Neural cell (in vitro differentiated cells): ENCODE results near the gene NRL. TPM values are rescaled to one million over a fixed set of nuclear protein-coding genes. Genes with fewer than 3 reads are reported as not detected.

Source experiments
- H2AFZ ChIP-seq: fragments of 200-600, 300-800 bp; sonication (generic), shearing (Covaris generic); 2 replicates; pipeline ENCODE4 v1.6.0; 2014; ENCODE audit warnings: low read depth, mild to moderate bottlenecking, antibody characterized with exemption, low read length, moderate library complexity
- H3F3A ChIP-seq: fragments of 200-600 bp; shearing (Covaris generic); 2 replicates; pipeline ENCODE4 v1.6.1; 2016; ENCODE audit warnings: mild to moderate bottlenecking, moderate library complexity, mixed read lengths, antibody characterized with exemption, low read length; ENCODE audit not compliant: insufficient read depth, poor library complexity, severe bottlenecking
- H3K27ac ChIP-seq: fragments of 200-600, 300-800 bp; sonication (generic), shearing (Covaris generic); 2 replicates; pipeline ENCODE4 v1.5.1; 2014; ENCODE audit warnings: mild to moderate bottlenecking, low read length, moderate library complexity
- H3K27me3 ChIP-seq: fragments of 300-800, 200-600 bp; sonication (generic), shearing (Covaris generic); 2 replicates; pipeline ENCODE4 v1.6.0; 2014; ENCODE audit warnings: mild to moderate bottlenecking, low read depth, low read length, moderate library complexity; ENCODE audit not compliant: insufficient read depth
- H3K36me3 ChIP-seq: fragments of 300-800, 200-600 bp; sonication (generic), shearing (Covaris generic); 2 replicates; pipeline ENCODE4 v1.5.1; 2014; ENCODE audit warnings: mild to moderate bottlenecking, antibody characterized with exemption, low read length, moderate library complexity; ENCODE audit not compliant: insufficient read depth
- H3K4me2 ChIP-seq: fragments of 300-800, 200-600 bp; sonication (generic), shearing (Covaris generic); 2 replicates; pipeline ENCODE4 v1.6.0; 2014; ENCODE audit warnings: mild to moderate bottlenecking, low read length
- H3K4me3 ChIP-seq: fragments of 300-800, 200-600 bp; sonication (generic), shearing (Covaris generic); 2 replicates; pipeline ENCODE4 v1.5.1; 2014; ENCODE audit warnings: mild to moderate bottlenecking, low read length, moderate library complexity
- H3K79me2 ChIP-seq: fragments of 200-600 bp; shearing (Covaris generic); replicated peaks from 2 replicates; pipeline ENCODE4 v1.6.0; 2014; ENCODE audit warnings: mild to moderate bottlenecking, low read length, moderate library complexity; ENCODE audit not compliant: insufficient read depth
- H3K9ac ChIP-seq: fragments of 300-800, 200-600 bp; sonication (generic), shearing (Covaris generic); 2 replicates; pipeline ENCODE4 v1.6.1; 2016; ENCODE audit warnings: mild to moderate bottlenecking, low read length, mixed read lengths
- H3K9me2 ChIP-seq: fragments of 200-600 bp; shearing (Covaris generic); 2 replicates; pipeline ENCODE4 v1.6.1; 2016; ENCODE audit warnings: mild to moderate bottlenecking, low read length, mixed read lengths; ENCODE audit not compliant: insufficient read depth
- H3K9me3 ChIP-seq: fragments of 200-600, 300-800 bp; sonication (generic), shearing (Covaris generic); 2 replicates; pipeline ENCODE4 v1.6.1; 2016; ENCODE audit warnings: mild to moderate bottlenecking, mixed run types, low read length, moderate library complexity, mixed read lengths
- H4K20me1 ChIP-seq: fragments of 200-600 bp; shearing (Covaris generic); 2 replicates; pipeline ENCODE4 v1.6.1; 2016; ENCODE audit warnings: mild to moderate bottlenecking, mixed run types; ENCODE audit not compliant: insufficient read depth
- EP300 ChIP-seq: fragments of 450-650 bp; conservative IDR thresholded peaks from 2 replicates; pipeline ENCODE4 v1.6.1; 2014; ENCODE audit warnings: antibody characterized with exemption, mild to moderate bottlenecking, moderate library complexity; ENCODE audit not compliant: poor library complexity, severe bottlenecking
- EZH2 ChIP-seq: fragments of 200-600, 300-800 bp; shearing (Covaris generic), sonication (generic); IDR thresholded peaks from 2 replicates; pipeline ENCODE4 v1.6.1; 2014; ENCODE audit warnings: antibody characterized with exemption, low read length, borderline replicate concordance, mild to moderate bottlenecking; ENCODE audit not compliant: insufficient read depth, poor library complexity, severe bottlenecking
- MXI1 ChIP-seq: fragments of 450-650 bp; conservative IDR thresholded peaks from 2 replicates; pipeline ENCODE4 v1.6.1; 2014; ENCODE audit warnings: antibody characterized with exemption, mild to moderate bottlenecking; ENCODE audit not compliant: poor library complexity, severe bottlenecking
- POLR2AphosphoS5 ChIP-seq: IDR thresholded peaks from 2 replicates; pipeline ENCODE4 v1.6.1; 2012
- RAD21 ChIP-seq: fragments of 450-650 bp; conservative IDR thresholded peaks from 2 replicates; pipeline ENCODE4 v1.6.1; 2014; ENCODE audit warnings: antibody characterized with exemption, mild to moderate bottlenecking, moderate library complexity
- SMC3 ChIP-seq: fragments of 450-650 bp; conservative IDR thresholded peaks from 2 replicates; pipeline ENCODE4 v1.6.1; 2014; ENCODE audit warnings: antibody characterized with exemption, mild to moderate bottlenecking, moderate library complexity; ENCODE audit not compliant: poor library complexity
- TAF1 ChIP-seq: IDR thresholded peaks from 2 replicates; pipeline ENCODE4 v1.6.1; 2012; ENCODE audit warnings: low read depth
- polyA plus RNA-seq: library from polyadenylated mRNA; depleted of rRNA; stranded (reverse); fragments of >200 nt; gene quantifications from 2 replicates; pipeline ENCODE4 v1.2.3, GENCODE V29; 2014
- TF ChIP-seq, protein P1 (sequence below): IDR thresholded peaks from 2 replicates; pipeline ENCODE4 v1.6.1; 2012; ENCODE audit warnings: borderline replicate concordance
- TF ChIP-seq, protein P2 (sequence below): fragments of 450-650 bp; IDR thresholded peaks from 2 replicates; pipeline ENCODE4 v1.5.1; 2014; ENCODE audit warnings: antibody characterized with exemption, mild to moderate bottlenecking, moderate library complexity; ENCODE audit not compliant: poor library complexity, severe bottlenecking

The NRL gene
- polyA plus RNA-seq, 1 donor from 2014 or later = 9.5 TPM

DNA sequence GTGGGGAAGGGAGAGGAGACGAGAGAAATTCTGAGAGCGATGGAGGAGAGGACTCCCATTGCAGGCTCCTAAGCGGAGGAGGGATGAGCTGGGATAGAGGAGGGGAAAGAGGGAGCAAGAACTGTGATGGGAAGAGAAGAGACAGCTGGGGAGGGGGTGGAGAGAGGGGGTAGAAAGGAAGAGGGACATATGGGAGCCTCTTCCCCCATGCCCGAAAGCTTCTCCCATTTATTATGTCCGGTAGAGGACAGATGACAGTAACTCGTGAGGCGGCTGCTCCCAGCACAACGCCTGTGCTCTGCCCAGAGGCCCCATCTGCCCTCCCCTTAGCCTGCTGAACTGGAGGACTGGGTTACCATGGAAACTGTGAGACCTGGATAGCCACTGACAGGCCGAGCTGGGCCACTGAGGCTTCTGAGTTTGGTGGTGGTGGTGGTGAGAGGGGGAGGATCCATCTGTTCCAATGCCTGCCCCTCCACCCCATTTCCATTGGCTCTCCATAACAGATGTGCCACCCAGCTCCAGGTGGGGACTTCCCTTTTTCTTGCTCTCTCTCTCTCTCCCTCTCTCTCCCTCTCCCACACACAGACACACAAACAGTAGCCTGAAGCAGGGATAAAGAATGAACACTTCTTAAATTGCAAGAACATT is 35.1 kb downstream of the NRL start:
- TF ChIP-seq EZH2 (no peak), EP300 (peak; percentile 25), POLR2AphosphoS5 (peak; percentile 44)
- peak overlapping the region; percentile 79 for H3K27ac ChIP-seq
- H3K9ac ChIP-seq = peak overlapping the region; percentile 71
- no peaks in the 10 kb centered on the region for H3K9me3 ChIP-seq
- no peaks in the 10 kb centered on the region for H3K36me3 ChIP-seq
- no peaks in the 10 kb centered on the region for H4K20me1 ChIP-seq
- peak overlapping the region; percentile 68 for H3K4me3 ChIP-seq
- H3K27me3 ChIP-seq = no peaks in the 10 kb centered on the region
- no peaks in the 10 kb centered on the region for H3K79me2 ChIP-seq
- H3K4me2 ChIP-seq = peak overlapping the region; percentile 77
- peaks cover 3% of the 10 kb centered on the region for H3F3A ChIP-seq
- H3K9me2 ChIP-seq = no peaks in the 10 kb centered on the region
- H2AFZ ChIP-seq = peak overlapping the region; percentile 3

DNA sequence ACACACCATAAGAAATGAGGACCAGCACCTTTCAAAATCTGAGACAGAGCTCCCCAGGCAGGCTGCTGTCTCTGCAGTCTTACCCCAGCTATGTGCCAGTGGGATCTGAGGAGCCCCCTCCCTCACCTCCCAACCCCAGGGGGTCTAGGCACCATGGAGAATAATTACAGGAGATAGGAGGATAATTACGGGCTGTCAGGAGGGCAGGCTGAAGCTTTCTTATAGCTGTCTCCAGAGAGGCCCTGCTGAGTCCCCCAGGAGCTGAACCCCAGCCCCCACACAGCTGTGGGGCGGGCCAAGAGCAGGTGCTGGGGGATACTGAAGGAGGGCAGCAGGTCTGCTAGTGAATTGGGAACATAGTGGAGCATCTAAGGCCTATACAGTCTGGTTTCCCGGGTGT is 36.6 kb downstream of the NRL start:
- H3K9ac ChIP-seq = peak overlapping the region; percentile 41
- no peaks in the 10 kb centered on the region for H4K20me1 ChIP-seq
- no peaks in the 10 kb centered on the region for H3K9me3 ChIP-seq
- no peaks in the 10 kb centered on the region for H3K79me2 ChIP-seq
- no peak overlapping the region for H2AFZ ChIP-seq
- H3K4me2 ChIP-seq = peak overlapping the region; percentile 45
- peak overlapping the region; percentile 50 for H3K4me3 ChIP-seq
- H3K36me3 ChIP-seq = no peaks in the 10 kb centered on the region
- no peaks in the 10 kb centered on the region for H3K9me2 ChIP-seq
- peak overlapping the region; percentile 79 for H3K27ac ChIP-seq
- TF ChIP-seq EZH2 = no peak
- peak; percentile 69 for TF ChIP-seq EP300
- peak; percentile 84 for TF ChIP-seq POLR2AphosphoS5
- H3K27me3 ChIP-seq = no peaks in the 10 kb centered on the region
- peaks cover 3% of the 10 kb centered on the region for H3F3A ChIP-seq

DNA sequence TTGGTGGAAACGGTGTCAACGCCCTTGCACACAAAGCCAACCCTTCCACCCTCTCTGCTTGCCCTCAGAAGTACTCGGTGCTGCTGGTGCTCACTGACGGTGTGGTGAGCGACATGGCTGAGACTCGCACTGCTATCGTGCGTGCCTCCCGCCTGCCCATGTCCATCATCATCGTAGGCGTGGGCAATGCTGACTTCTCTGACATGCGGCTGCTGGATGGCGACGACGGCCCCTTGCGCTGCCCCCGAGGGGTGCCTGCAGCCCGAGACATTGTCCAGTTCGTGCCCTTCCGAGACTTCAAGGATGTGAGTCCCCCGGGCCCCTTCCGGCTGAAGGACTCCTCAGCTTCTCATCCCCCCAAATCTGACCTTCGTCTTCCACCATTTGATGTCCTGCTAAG is 37.7 kb downstream of the NRL start:
- TF ChIP-seq SMC3 = no peak
- TF ChIP-seq RAD21 = no peak
- TF ChIP-seq, protein P1, sequence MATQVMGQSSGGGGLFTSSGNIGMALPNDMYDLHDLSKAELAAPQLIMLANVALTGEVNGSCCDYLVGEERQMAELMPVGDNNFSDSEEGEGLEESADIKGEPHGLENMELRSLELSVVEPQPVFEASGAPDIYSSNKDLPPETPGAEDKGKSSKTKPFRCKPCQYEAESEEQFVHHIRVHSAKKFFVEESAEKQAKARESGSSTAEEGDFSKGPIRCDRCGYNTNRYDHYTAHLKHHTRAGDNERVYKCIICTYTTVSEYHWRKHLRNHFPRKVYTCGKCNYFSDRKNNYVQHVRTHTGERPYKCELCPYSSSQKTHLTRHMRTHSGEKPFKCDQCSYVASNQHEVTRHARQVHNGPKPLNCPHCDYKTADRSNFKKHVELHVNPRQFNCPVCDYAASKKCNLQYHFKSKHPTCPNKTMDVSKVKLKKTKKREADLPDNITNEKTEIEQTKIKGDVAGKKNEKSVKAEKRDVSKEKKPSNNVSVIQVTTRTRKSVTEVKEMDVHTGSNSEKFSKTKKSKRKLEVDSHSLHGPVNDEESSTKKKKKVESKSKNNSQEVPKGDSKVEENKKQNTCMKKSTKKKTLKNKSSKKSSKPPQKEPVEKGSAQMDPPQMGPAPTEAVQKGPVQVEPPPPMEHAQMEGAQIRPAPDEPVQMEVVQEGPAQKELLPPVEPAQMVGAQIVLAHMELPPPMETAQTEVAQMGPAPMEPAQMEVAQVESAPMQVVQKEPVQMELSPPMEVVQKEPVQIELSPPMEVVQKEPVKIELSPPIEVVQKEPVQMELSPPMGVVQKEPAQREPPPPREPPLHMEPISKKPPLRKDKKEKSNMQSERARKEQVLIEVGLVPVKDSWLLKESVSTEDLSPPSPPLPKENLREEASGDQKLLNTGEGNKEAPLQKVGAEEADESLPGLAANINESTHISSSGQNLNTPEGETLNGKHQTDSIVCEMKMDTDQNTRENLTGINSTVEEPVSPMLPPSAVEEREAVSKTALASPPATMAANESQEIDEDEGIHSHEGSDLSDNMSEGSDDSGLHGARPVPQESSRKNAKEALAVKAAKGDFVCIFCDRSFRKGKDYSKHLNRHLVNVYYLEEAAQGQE = no peak
- TF ChIP-seq, protein P2, sequence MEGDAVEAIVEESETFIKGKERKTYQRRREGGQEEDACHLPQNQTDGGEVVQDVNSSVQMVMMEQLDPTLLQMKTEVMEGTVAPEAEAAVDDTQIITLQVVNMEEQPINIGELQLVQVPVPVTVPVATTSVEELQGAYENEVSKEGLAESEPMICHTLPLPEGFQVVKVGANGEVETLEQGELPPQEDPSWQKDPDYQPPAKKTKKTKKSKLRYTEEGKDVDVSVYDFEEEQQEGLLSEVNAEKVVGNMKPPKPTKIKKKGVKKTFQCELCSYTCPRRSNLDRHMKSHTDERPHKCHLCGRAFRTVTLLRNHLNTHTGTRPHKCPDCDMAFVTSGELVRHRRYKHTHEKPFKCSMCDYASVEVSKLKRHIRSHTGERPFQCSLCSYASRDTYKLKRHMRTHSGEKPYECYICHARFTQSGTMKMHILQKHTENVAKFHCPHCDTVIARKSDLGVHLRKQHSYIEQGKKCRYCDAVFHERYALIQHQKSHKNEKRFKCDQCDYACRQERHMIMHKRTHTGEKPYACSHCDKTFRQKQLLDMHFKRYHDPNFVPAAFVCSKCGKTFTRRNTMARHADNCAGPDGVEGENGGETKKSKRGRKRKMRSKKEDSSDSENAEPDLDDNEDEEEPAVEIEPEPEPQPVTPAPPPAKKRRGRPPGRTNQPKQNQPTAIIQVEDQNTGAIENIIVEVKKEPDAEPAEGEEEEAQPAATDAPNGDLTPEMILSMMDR = no peak
- TF ChIP-seq EZH2 = no peak
- no peak for TF ChIP-seq MXI1
- TF ChIP-seq EP300 = no peak
- no peak for TF ChIP-seq POLR2AphosphoS5
- TF ChIP-seq TAF1 = no peak
- Histone ChIP-seq H3K36me3 (no peaks in the 10 kb centered on the region), H3K27ac (peak overlapping the region; percentile 79), H3K4me3 (no peak overlapping the region), H3K4me2 (no peak overlapping the region), H2AFZ (no peak overlapping the region), H3K9ac (no peak overlapping the region), H3K27me3 (no peaks in the 10 kb centered on the region), H4K20me1 (no peaks in the 10 kb centered on the region), H3K9me3 (no peaks in the 10 kb centered on the region), H3F3A (peaks cover 3% of the 10 kb centered on the region), H3K9me2 (no peaks in the 10 kb centered on the region), H3K79me2 (no peaks in the 10 kb centered on the region)
